Panc1 (cell line): ENCODE data around the gene COL23A1.

Experiments used
- CTCF ChIP-seq: fragments of 450-650 bp; IDR thresholded peaks from 2 replicates; pipeline ENCODE4 v1.5.1; 2017; ENCODE audit warnings: mild to moderate bottlenecking
- POLR2AphosphoS5 ChIP-seq: IDR thresholded peaks from 2 replicates; pipeline ENCODE4 v1.6.1; 2012; ENCODE audit warnings: mild to moderate bottlenecking, low read depth, low read length, moderate library complexity

GRCh38 chr5:178434016-178434761, 156.0 kb downstream of the COL23A1 start:
- TF ChIP-seq POLR2AphosphoS5 (no peak), CTCF (no peak)
